GM20000 (cell line): ENCODE results near the gene KLHL26.

ENCODE experiments used
- DNase-seq: peaks from one replicate; pipeline ENCODE4 v3.0.0; 2012; ENCODE audit warnings: low spot score
- CTCF ChIP-seq: IDR thresholded peaks from 2 replicates; pipeline ENCODE4 v1.5.1; 2012; ENCODE audit warnings: mild to moderate bottlenecking, control low read depth; ENCODE audit errors: extremely low read depth, missing control alignments

The KLHL26 gene

GRCh38 chr19:18653853-18654252, 17.0 kb downstream of the KLHL26 start:
- no peak for DNase-seq
- no peak for TF ChIP-seq CTCF

GRCh38 chr19:18654469-18654868, 17.6 kb downstream of the KLHL26 start:
- no peak for TF ChIP-seq CTCF
- DNase-seq, result no peak

GRCh38 chr19:18655173-18655844, 18.5 kb downstream of the KLHL26 start:
- DNase-seq, result no peak
- no peak for TF ChIP-seq CTCF

GRCh38 chr19:18656337-18657086, 19.7 kb downstream of the KLHL26 start:
- no peak for TF ChIP-seq CTCF
- no peak for DNase-seq

- TF ChIP-seq CTCF, result no peak
- DNase-seq, result peak; percentile 82
Observed at GRCh38 chr19:18657590-18658365, 20.9 kb downstream of the KLHL26 start.

GRCh38 chr19:18658366-18658855, 21.6 kb downstream of the KLHL26 start:
- no peak for DNase-seq
- TF ChIP-seq CTCF, result no peak
